H1 (cell line): Measurements from ENCODE around the gene CAPZA3. TPM values are rescaled to one million over a fixed set of nuclear protein-coding genes. Genes with fewer than 3 reads are reported as not detected.
A peak's percentile ranks its signal among the peaks of the same experiment; 100 is the strongest.

Experiments used
- CTCF ChIA-PET: fragments of 300-600 bp; sonication (Branson Sonifier 250); formaldehyde crosslinking; loops from one replicate; lab custom pipeline; 2021; ENCODE audit not compliant: partially characterized antibody; lab: Charles Lee
- POLR2A ChIA-PET: fragments of 300-600 bp; sonication (Branson Sonifier 250); formaldehyde crosslinking; loops from one replicate; lab custom pipeline; 2021; ENCODE audit warnings: inconsistent platforms; ENCODE audit not compliant: partially characterized antibody; lab: Charles Lee
- DNase-seq, 2 experiments: peaks; one replicate each; pipeline versions ENCODE4 v3.0.0 to v3.0.0-alpha.2; 2010 to 2022; ENCODE audit warnings: low spot score in 2 of 2, low read depth in 1 of 2, mixed read lengths in 1 of 2
- FAIRE-seq: peaks from 2 replicates; lab custom pipeline; 2011; peaks lifted over from hg19 to GRCh38; lab: Jason Lieb, UNC
- H2AFZ ChIP-seq: 2 replicates; pipeline ENCODE4 v1.8.1; 2012; ENCODE audit warnings: low read length, inconsistent platforms
- H2AK5ac ChIP-seq: 2 replicates; pipeline ENCODE4 v1.6.1; 2013; ENCODE audit warnings: low read depth, low read length
- H2BK120ac ChIP-seq: replicated peaks from 2 replicates; pipeline ENCODE3; 2013; ENCODE audit warnings: low read depth, low read length, inconsistent platforms
- H2BK12ac ChIP-seq: 2 replicates; pipeline ENCODE4 v1.6.1; 2013; ENCODE audit warnings: low read depth, low read length
- H2BK15ac ChIP-seq: 2 replicates; pipeline ENCODE4 v1.6.1; 2013; ENCODE audit warnings: low read length
- H2BK20ac ChIP-seq: 2 replicates; pipeline ENCODE4 v1.6.1; 2013; ENCODE audit warnings: low read length
- H2BK5ac ChIP-seq: 2 replicates; pipeline ENCODE4 v1.6.1; 2013; ENCODE audit warnings: low read depth, low read length
- H3K14ac ChIP-seq: 2 replicates; pipeline ENCODE4 v1.6.1; 2013; ENCODE audit warnings: inconsistent platforms; ENCODE audit not compliant: insufficient read length
- H3K18ac ChIP-seq: 2 replicates; pipeline ENCODE4 v1.6.1; 2013; ENCODE audit warnings: low read length; ENCODE audit errors: extremely low read depth
- H3K23ac ChIP-seq: 2 replicates; pipeline ENCODE4 v1.6.1; 2013; ENCODE audit warnings: inconsistent platforms; ENCODE audit not compliant: insufficient read length
- H3K23me2 ChIP-seq: 2 replicates; pipeline ENCODE4 v1.6.1; 2013; ENCODE audit warnings: low read depth, low read length
- H3K27ac ChIP-seq: 2 replicates; pipeline ENCODE4 v1.6.1; 2011; ENCODE audit warnings: low read depth, low read length, inconsistent platforms
- H3K27me3 ChIP-seq, 4 experiments: replicated peaks in 1 of 4; 1 replicate in 1 of 4; 2 replicates in 3 of 4; pipeline versions ENCODE4 v1.6.1 to v1.8.1; 2011 to 2013; ENCODE audit warnings: low read length in 3 of 4, mild to moderate bottlenecking in 3 of 4, inconsistent platforms in 2 of 4, mixed read lengths in 2 of 4, moderate library complexity in 1 of 4; ENCODE audit not compliant: control insufficient read depth in 3 of 4, insufficient read depth in 3 of 4; ENCODE audit errors: extremely low read depth in 1 of 4
- H3K36me3 ChIP-seq, 4 experiments: 2 replicates each; pipeline versions ENCODE4 v1.6.1 to v1.8.1; 2011 to 2013; ENCODE audit warnings: mild to moderate bottlenecking in 4 of 4, low read length in 3 of 4, moderate library complexity in 2 of 4, control low read depth in 1 of 4, inconsistent platforms in 1 of 4; ENCODE audit not compliant: insufficient read depth in 4 of 4, control insufficient read depth in 2 of 4
- H3K4ac ChIP-seq: replicated peaks from 2 replicates; pipeline ENCODE3; 2013; ENCODE audit warnings: low read length, low read depth, mixed read lengths, inconsistent platforms; ENCODE audit not compliant: insufficient read length
- H3K4me1 ChIP-seq, 4 experiments: replicated peaks in 1 of 4; 1 replicate in 1 of 4; 2 replicates in 3 of 4; pipeline versions ENCODE4 v1.6.1 to v1.8.1; 2011 to 2013; ENCODE audit warnings: low read length in 3 of 4, inconsistent platforms in 2 of 4, mixed read lengths in 1 of 4; ENCODE audit not compliant: insufficient read depth in 4 of 4, control insufficient read depth in 3 of 4
- H3K4me2 ChIP-seq, 2 experiments: 2 replicates each; pipeline versions ENCODE4 v1.6.1 to v1.8.1; 2011 to 2013; ENCODE audit warnings: low read depth in 2 of 2, low read length in 2 of 2, control low read depth in 1 of 2, inconsistent platforms in 1 of 2, mild to moderate bottlenecking in 1 of 2; ENCODE audit not compliant: insufficient read depth in 1 of 2
- H3K4me3 ChIP-seq, 4 experiments: fragments of 200-600, 300-600 bp in 1 of 4; sonication (generic), shearing (Covaris generic), sonication (Bioruptor Twin) in 1 of 4; 2 replicates each; pipeline versions ENCODE4 v1.5.1 to v1.8.1; 2011 to 2016; ENCODE audit warnings: low read length in 4 of 4, low read depth in 3 of 4, control low read depth in 2 of 4, inconsistent platforms in 2 of 4, mild to moderate bottlenecking in 2 of 4, mixed read lengths in 1 of 4, moderate library complexity in 1 of 4; ENCODE audit not compliant: insufficient read depth in 2 of 4; ENCODE audit errors: extremely low read depth in 1 of 4
- H3K56ac ChIP-seq: replicated peaks from 2 replicates; pipeline ENCODE3; 2013; ENCODE audit warnings: low read depth, mild to moderate bottlenecking, mixed read lengths, low read length, inconsistent platforms; ENCODE audit not compliant: insufficient read length
- H3K79me1 ChIP-seq: 2 replicates; pipeline ENCODE4 v1.6.1; 2013; ENCODE audit warnings: low read depth, low read length, control low read depth
- H3K79me2 ChIP-seq, 2 experiments: 2 replicates each; pipeline versions ENCODE4 v1.6.1 to v1.8.1; 2012 to 2013; ENCODE audit warnings: low read length in 2 of 2, mild to moderate bottlenecking in 2 of 2, inconsistent platforms in 1 of 2; ENCODE audit not compliant: insufficient read depth in 2 of 2, control insufficient read depth in 1 of 2
- H3K9ac ChIP-seq, 4 experiments: replicated peaks in 1 of 4; 1 replicate in 1 of 4; 2 replicates in 3 of 4; pipeline versions ENCODE4 v1.6.1 to v1.8.1; 2011 to 2013; ENCODE audit warnings: low read depth in 3 of 4, low read length in 3 of 4, control low read depth in 2 of 4, mild to moderate bottlenecking in 2 of 4, moderate library complexity in 2 of 4, inconsistent platforms in 1 of 4; ENCODE audit errors: extremely low read depth in 1 of 4
- H3K9me3 ChIP-seq, 2 experiments: 2 replicates each; pipeline versions ENCODE4 v1.6.1 to v1.8.1; 2012 to 2013; ENCODE audit warnings: mild to moderate bottlenecking in 2 of 2, moderate library complexity in 2 of 2, control low read depth in 1 of 2, inconsistent platforms in 1 of 2, low read depth in 1 of 2, low read length in 1 of 2, mixed read lengths in 1 of 2; ENCODE audit not compliant: insufficient read depth in 2 of 2
- H4K20me1 ChIP-seq, 2 experiments: replicated peaks in 1 of 2; 2 replicates each; pipeline versions ENCODE3 to v1.8.1; 2011 to 2013; ENCODE audit warnings: inconsistent platforms in 2 of 2, low read length in 2 of 2, mild to moderate bottlenecking in 1 of 2; ENCODE audit not compliant: insufficient read depth in 2 of 2, control insufficient read depth in 1 of 2
- H4K5ac ChIP-seq: 2 replicates; pipeline ENCODE4 v1.6.1; 2013; ENCODE audit warnings: low read length, low read depth, mixed read lengths, inconsistent platforms; ENCODE audit not compliant: insufficient read length
- H4K8ac ChIP-seq: 2 replicates; pipeline ENCODE4 v1.8.0; 2013; ENCODE audit warnings: mild to moderate bottlenecking, moderate library complexity, low read length, inconsistent platforms; ENCODE audit not compliant: insufficient read depth; ENCODE audit errors: extremely low read depth
- H4K91ac ChIP-seq: replicated peaks from 2 replicates; pipeline ENCODE3; 2013; ENCODE audit warnings: low read length, mixed read lengths, inconsistent platforms; ENCODE audit not compliant: insufficient read length
- ASH2L ChIP-seq: fragments of 200-600, 300-600 bp; sonication (generic); IDR thresholded peaks from one replicate; pipeline ENCODE4 v1.7.1; 2017; ENCODE audit warnings: low read length
- RFX5 ChIP-seq: IDR thresholded peaks from 2 replicates; pipeline ENCODE4 v1.6.1; 2011; ENCODE audit warnings: low read depth, low read length, improper control_type of control experiment, borderline replicate concordance
- SP2 ChIP-seq: IDR thresholded peaks from 2 replicates; pipeline ENCODE4 v1.6.1; 2012; ENCODE audit warnings: mild to moderate bottlenecking, low read length, inconsistent platforms
- TCF12 ChIP-seq: IDR thresholded peaks from 2 replicates; pipeline ENCODE4 v1.6.1; 2011; ENCODE audit warnings: low read depth, mild to moderate bottlenecking, low read length
- WGBS, 2 experiments: shearing (Covaris generic) in 1 of 2; methylation state at CpG; one replicate each; pipeline versions ENCODE4 v1.1.6 to v1.1.7; 2013 to 2015; ENCODE audit warnings: low lambda C conversion rate in 2 of 2, mixed read lengths in 2 of 2, inconsistent platforms in 1 of 2, low coverage in 1 of 2, missing lambda C conversion rate in 1 of 2; ENCODE audit not compliant: insufficient replicate concordance in 2 of 2, insufficient coverage in 1 of 2, insufficient read length in 1 of 2; ENCODE audit errors: extremely low coverage in 1 of 2, missing lambda C conversion rate in 1 of 2; 5-methylcytosine and 5-hydroxymethylcytosine counted together
- polyA plus RNA-seq, 7 experiments: library from polyadenylated mRNA; depleted of rRNA in 3 of 7; stranded (reverse) in 5 of 7; unstranded in 2 of 7; fragments of >200 nt in 5 of 7; fragments of 200-250 nt in 2 of 7; gene quantifications; 1 replicate in 5 of 7; 2 replicates in 1 of 7; 4 replicates in 1 of 7; pipeline versions ENCODE4 v1.2.1 to v1.2.3, GENCODE V29; 2011 to 2013; ENCODE audit warnings: missing spikeins in 2 of 7, mixed read lengths in 2 of 7
- total RNA-seq: library from RNA; stranded (reverse); fragmentation: NEBNext Ultra II Directional; extraction: Animal tissue kit (Norgen Biotek cat#: 25700); gene quantifications from 2 replicates; pipeline ENCODE4 v1.2.1, GENCODE V29; 2021

Gene CAPZA3
- total and polyA plus RNA-seq, 2 of the 8 experiments (the other 6 are each of a cell fraction or from before 2014, with no cell fraction given): not detected

DNA sequence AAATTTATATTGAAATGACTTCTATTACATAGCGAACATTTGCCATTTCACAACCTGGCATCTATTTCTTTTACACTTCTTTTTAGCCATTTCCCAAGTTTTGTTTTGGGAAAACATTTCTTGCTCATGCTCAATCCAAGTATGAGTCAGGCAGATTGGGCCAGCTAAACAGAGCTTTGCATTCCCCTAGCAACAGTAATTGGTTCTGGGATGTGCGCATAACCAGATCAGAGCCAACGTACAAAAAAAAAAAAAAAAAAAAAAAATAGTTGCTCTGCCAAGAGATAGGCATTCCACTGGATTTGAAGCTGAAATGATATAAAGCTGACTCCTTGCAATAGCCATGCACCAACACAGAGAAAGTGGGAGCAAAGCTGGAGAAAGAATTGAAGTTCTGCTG, 37.6 kb upstream of the CAPZA3 start:
- H3K9ac ChIP-seq: no peak overlapping the region
- H3K23me2 ChIP-seq: no peaks in the 10 kb centered on the region
- H4K8ac ChIP-seq: no peak overlapping the region
- no peak overlapping the region for H2BK20ac ChIP-seq
- no peaks in the 10 kb centered on the region for H4K20me1 ChIP-seq
- H3K56ac ChIP-seq: no peak overlapping the region
- H4K5ac ChIP-seq: no peak overlapping the region
- DNase-seq (no peak), FAIRE-seq (peak; percentile 32)
- H2BK15ac ChIP-seq: no peak overlapping the region
- H4K91ac ChIP-seq: no peak overlapping the region
- H3K4me3 ChIP-seq: no peak overlapping the region
- H3K27me3 ChIP-seq: no peaks in the 10 kb centered on the region
- no peak overlapping the region for H3K14ac ChIP-seq
- no peak overlapping the region for H3K4ac ChIP-seq
- H2AFZ ChIP-seq: no peak overlapping the region
- H3K79me1 ChIP-seq: no peaks in the 10 kb centered on the region
- no peak overlapping the region for H2BK120ac ChIP-seq
- H3K18ac ChIP-seq: no peak overlapping the region
- no peaks in the 10 kb centered on the region for H3K79me2 ChIP-seq
- POLR2A ChIA-PET: interaction anchor here (0.6 kb wide), 1 partner anchor 500 kb away, joined by 3 read pairs; no protein-coding TSS in a partner anchor
- H3K4me2 ChIP-seq: no peak overlapping the region
- H3K27ac ChIP-seq: no peak overlapping the region
- no peak overlapping the region for H2BK12ac ChIP-seq
- H3K4me1 ChIP-seq: no peaks in the 10 kb centered on the region
- H3K36me3 ChIP-seq: no peaks in the 10 kb centered on the region
- CTCF ChIA-PET: interaction anchor here (0.7 kb wide), 1 partner anchor 357 kb away, joined by 3 read pairs; no protein-coding TSS in a partner anchor
- H2AK5ac ChIP-seq: no peak overlapping the region
- H2BK5ac ChIP-seq: no peak overlapping the region
- TF ChIP-seq RFX5: no peak
- TF ChIP-seq TCF12: no peak
- no peak for TF ChIP-seq ASH2L
- no peak for TF ChIP-seq SP2
- no peak overlapping the region for H3K23ac ChIP-seq
- WGBS, 2 experiments: 100% methylated on average over 3 of the region's 3 CpGs; no CpG with 5 or more reads in 1 of the 2 experiments
- no peaks in the 10 kb centered on the region for H3K9me3 ChIP-seq
